Right lobe of liver (tissue), 4 donors: ENCODE results near the gene ZRANB1.

Experiments used
- POLR2A ChIP-seq: fragments of 450-650 bp; IDR thresholded peaks from one replicate; pipeline ENCODE4 v1.6.1; 2017; ENCODE audit warnings: antibody characterized with exemption, mild to moderate bottlenecking
- TF ChIP-seq, protein P1 (sequence below), 4 donors: fragments of 200-600 bp in 3 of 4; fragments of 450-650 bp in 1 of 4; IDR thresholded peaks; one replicate each; pipeline versions ENCODE4 v1.5.1 to v1.8.0; 2016 to 2022; ENCODE audit warnings: antibody characterized with exemption in 4 of 4, mild to moderate bottlenecking in 2 of 4
- donor health status: DM: no; HTN: no; CAD: no.
- donor health status: DM: no; HTN: no; CAD: no.
- donor health status: DM: no; HTN: yes; CAD: no.

DNA sequence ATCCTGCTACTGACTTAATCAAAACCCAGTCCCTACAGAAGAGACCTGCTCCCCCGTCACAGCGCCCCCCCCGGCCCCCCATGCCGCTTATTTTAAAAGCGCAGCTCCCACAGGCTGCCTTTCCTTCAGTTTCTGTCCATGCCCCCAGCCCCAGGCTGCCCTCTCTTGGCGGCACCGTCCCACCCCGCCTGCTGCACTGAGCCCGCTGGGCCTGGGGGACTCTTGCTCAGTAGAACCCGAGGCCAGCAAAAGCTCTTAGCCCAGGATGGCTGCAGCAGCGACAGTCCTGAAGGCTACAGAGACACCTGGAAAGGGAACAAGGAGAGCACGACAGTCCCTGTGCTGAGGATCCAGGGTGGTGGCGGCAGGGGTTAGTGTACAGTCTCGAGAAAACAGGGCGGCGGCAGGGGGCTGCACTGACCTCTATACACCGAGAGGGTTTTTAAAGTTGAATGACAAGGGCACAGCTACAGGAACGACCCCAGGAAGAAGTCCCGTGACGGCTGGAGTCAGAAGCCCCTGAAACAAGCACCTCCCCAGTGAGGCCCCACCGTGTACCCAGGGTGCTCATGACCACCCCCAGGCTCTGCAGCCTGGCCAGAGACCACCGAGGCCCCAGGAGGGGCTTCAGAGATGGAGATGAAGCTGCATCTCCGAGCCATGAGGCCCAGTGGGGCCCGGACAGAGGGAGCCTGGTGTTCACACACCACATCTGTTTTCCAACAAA, 54.4 kb downstream of the ZRANB1 start:
- TF ChIP-seq, protein P1, sequence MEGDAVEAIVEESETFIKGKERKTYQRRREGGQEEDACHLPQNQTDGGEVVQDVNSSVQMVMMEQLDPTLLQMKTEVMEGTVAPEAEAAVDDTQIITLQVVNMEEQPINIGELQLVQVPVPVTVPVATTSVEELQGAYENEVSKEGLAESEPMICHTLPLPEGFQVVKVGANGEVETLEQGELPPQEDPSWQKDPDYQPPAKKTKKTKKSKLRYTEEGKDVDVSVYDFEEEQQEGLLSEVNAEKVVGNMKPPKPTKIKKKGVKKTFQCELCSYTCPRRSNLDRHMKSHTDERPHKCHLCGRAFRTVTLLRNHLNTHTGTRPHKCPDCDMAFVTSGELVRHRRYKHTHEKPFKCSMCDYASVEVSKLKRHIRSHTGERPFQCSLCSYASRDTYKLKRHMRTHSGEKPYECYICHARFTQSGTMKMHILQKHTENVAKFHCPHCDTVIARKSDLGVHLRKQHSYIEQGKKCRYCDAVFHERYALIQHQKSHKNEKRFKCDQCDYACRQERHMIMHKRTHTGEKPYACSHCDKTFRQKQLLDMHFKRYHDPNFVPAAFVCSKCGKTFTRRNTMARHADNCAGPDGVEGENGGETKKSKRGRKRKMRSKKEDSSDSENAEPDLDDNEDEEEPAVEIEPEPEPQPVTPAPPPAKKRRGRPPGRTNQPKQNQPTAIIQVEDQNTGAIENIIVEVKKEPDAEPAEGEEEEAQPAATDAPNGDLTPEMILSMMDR (IDR thresholded peaks at IDR 0.05) = no peak
- TF ChIP-seq POLR2A = no peak
